Airway epithelial cell (primary cell): ENCODE measurements around the gene H6PD. TPM values are rescaled to one million over a fixed set of nuclear protein-coding genes. Genes with fewer than 3 reads are reported as not detected.

Source experiments
- total RNA-seq: library from RNA; depleted of rRNA; stranded (reverse); fragments of >200 nt; gene quantifications from 2 replicates; pipeline ENCODE4 v1.2.3, GENCODE V29; 2015

Gene H6PD, protein sequence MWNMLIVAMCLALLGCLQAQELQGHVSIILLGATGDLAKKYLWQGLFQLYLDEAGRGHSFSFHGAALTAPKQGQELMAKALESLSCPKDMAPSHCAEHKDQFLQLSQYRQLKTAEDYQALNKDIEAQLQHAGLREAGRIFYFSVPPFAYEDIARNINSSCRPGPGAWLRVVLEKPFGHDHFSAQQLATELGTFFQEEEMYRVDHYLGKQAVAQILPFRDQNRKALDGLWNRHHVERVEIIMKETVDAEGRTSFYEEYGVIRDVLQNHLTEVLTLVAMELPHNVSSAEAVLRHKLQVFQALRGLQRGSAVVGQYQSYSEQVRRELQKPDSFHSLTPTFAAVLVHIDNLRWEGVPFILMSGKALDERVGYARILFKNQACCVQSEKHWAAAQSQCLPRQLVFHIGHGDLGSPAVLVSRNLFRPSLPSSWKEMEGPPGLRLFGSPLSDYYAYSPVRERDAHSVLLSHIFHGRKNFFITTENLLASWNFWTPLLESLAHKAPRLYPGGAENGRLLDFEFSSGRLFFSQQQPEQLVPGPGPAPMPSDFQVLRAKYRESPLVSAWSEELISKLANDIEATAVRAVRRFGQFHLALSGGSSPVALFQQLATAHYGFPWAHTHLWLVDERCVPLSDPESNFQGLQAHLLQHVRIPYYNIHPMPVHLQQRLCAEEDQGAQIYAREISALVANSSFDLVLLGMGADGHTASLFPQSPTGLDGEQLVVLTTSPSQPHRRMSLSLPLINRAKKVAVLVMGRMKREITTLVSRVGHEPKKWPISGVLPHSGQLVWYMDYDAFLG
- 5.9 and 7.6 TPM in 2 replicates for total RNA-seq

GRCh38 chr1:9234223-9235095, at the start of gene H6PD:
Gene H6PD (plus strand): TSS chr1:9234774. CDS start chr1:9244935, 10,161 bp downstream.

GRCh38 chr1:9292361-9293240, 58.0 kb downstream of the H6PD start, which contains the start of gene SPSB1:
Gene SPSB1 (plus strand): TSS chr1:9292894. CDS start chr1:9355892, 62,998 bp downstream.

Other genes with a start within 250 kb of the H6PD start
- gene SLC2A7, start 208.4 kb upstream of the H6PD start, total RNA-seq = not detected in 2 replicates
- gene SLC2A5, start 165.1 kb upstream of the H6PD start, total RNA-seq = 0.37 and 0.42 TPM in 2 replicates
- 15.1 and 17.8 TPM in 2 replicates for gene GPR157, start 105.7 kb upstream of the H6PD start, total RNA-seq
- 11.3 and 19.6 TPM in 2 replicates for gene SPSB1, start 58.1 kb downstream of the H6PD start, total RNA-seq